GM18870 (cell line): ENCODE measurements around the gene CUL4A.

Experiments used
- ATAC-seq: cut with Tn5 transposase; IDR thresholded peaks from one replicate; pipeline ENCODE4 v1.9.1; 2021; ENCODE audit warnings: moderate library complexity; ENCODE audit not compliant: unreplicated experiment

The CUL4A gene

DNA sequence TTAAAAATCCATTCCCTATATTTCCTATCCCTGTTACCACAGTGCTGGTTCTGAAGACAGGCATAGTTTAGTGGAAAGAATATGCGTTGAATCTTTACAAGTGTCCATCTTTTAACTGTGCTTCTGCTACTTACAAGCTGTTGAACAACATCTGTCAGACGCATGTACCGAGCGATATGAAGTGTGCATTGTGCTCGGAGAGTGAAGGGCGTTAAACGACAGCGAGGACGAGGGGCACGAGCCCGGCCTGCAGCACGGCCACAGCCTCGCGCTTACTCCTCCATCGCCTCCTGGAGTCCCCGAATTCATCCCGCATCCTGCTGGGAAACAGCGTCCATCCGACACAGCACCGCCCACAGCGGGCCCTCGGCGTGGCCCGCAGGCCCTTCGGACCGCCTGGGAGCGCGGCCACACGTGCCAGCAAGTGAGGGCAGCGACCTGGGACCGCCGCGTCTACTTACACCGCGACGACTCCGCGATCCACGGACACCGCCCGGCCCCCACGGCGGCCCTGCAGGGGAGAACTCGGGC is 1.5 kb upstream of the CUL4A start:
- peak; percentile 17 for ATAC-seq

DNA sequence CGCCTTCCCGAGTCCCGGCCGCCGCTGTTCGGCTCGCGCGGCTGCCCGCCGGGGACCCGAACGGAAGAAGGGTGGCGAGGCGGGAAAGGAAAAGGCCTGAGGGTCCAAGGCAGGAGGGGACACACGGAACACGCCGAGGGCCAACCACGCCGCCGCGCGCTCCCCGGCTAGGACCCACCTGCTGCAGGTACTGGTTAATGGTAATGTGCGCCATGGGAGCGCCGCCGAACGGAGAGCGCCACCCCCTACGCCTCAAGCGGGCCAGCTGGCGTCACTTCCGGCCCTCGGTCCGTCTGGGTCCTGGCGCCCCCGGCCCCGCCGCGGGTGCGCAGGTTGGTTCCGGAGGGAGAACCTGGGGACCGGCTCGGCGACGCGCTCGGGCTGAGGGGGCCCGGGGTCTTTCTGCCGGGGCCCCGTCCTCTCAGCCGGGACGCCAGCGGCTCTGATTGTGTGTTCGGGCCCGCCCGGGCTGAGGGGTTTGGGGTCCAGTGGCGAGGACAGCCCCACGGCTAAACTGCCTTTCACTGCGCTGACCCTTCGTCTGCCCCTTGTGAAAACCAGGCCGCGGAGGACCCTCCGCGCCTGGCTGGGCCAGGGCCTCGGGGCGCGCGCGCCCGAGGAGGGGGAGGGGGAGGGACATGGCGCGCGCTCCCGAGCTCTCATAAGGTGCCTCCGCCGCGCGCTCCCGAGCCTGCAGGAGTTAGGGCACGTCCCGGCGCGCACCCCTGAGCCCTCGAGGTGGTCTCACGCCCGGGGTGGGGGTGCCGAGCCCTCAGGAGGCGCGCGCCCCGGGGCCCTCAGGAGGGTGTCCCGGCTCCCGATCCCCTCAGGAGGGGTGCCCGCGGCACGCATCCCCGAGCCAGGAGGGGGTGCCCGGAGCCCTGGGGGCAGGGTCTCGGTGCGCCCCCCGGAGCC is 735 bp upstream of the CUL4A start, which contains the start of gene PCID2:
PCID2 (minus strand) TSS at position 249 of the 915 bp plus-strand sequence; CDS start at position 214, 35 bp downstream.
- peak; percentile 58 for ATAC-seq

DNA sequence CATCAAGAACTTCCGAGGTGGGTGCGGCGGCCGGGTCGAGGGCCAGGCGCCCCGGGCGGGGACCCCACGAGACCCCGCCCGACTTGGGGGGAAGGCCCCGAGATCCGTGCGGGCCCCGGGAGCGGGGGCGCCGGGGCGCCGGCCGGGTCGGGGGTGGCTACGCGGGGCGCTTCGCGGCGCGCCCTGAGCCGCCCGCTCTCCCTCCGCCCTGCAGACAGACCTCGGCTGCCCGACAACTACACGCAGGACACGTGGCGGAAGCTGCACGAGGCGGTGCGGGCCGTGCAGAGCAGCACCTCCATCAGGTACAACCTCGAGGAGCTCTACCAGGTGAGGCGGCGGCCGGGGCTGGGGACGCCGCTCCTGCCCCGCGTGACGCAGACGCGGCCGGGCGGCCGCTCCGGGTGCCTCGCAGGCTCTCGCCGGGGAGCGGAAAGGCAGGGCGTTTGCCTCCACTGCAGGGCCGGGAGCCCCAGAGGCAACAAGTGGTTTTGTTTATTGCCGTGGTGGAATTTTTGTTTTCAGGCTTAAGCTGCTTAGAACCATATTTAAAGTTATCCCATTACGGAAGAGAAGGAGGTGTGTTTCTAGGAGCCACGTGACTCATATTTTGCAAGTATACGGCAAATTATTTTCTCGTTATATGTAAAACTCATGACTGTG is 477 bp downstream of the CUL4A start:
- ATAC-seq, result peak; percentile 30

DNA sequence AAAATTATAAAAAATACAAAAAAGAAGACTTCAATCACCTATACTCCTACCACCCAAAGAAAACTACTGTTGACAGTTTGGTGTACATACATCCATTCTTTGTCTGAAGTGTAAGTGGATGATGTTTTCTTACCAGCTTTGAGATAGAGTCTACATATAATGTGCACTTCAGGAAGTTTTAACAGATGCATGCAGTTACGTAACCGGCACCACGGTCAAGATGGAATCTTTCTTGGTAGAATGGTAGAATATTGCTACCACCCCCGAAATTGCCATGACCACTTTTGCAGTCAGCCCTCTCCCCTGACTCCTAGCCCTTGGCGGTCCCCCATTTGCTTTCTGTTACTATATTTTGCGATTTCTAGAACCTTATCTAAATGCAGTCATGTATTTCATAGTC is 1.4 kb downstream of the CUL4A start:
- no peak for ATAC-seq

DNA sequence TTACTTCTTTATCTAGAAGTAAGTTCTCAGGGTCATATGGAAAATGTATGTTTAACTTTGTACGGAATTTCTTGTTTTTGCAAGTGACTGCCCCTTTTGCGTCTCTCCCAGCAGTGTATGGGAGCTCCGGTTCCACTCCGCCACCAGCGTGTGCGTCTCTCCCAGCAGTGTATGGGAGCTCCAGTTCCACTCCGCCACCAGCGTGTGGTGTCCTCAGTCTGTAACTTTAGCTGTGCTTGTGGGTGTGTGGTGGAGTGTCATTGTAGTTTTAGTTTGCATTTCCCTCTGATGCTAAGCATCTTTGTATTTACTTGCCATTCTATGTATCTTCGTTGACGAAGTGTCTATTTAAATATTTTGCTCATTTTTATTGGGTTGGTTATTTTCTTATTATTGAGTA is 2.4 kb downstream of the CUL4A start:
- ATAC-seq, result no peak

DNA sequence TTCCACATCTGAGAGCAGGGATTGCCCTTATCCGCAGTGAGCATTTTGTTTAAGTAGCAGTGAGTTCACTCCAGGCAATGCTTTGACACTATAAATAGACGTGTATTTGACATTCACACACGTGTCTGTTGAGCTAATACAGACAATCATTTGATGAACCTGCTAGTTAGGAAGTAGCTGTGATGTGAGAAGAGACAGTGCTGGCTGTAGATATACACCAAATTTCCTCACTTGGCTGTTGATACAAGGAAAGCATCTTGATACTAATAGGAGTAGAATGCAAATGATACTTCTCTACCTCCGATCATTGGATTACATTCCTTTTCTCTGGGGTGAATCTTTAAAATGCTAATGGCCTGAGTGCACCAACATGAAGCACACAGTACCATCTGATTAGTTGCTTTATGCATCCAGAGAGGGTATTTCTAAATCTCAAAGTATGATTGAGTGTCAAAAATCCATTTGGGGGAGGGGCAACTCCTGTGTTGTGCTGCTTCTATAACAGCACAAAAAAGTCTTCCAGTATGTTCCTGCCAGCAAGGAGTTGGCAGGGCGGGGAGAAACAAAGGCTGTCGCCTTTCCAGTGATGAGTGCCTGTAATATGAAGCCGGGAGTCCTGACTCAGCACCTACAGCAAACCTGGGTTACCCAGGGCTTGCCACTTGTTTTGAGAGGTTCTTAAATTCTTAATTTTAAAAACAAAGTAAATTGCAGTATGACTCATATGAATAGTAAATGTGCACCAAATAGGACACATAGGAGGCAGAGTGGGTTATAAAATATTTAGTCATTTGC is 7.0 kb downstream of the CUL4A start:
- ATAC-seq, result no peak

DNA sequence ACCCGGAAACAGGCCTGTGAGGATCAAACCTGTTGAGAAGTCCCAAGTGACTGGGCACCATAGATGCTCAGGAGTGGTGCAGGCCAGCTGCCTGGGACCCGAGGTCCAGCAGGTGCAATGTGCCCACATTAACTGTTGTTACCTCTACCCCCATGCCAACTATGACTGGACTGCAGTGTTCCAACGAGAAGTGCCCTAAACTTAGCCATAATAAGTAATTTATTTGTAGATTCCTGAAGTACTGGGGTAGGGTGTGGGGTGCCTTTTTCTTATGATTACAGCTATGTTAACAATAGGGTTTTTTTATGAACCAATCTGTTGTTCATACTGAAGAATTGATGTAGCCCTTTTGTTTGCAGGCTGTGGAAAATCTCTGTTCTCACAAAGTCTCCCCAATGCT is 9.2 kb downstream of the CUL4A start:
- no peak for ATAC-seq

DNA sequence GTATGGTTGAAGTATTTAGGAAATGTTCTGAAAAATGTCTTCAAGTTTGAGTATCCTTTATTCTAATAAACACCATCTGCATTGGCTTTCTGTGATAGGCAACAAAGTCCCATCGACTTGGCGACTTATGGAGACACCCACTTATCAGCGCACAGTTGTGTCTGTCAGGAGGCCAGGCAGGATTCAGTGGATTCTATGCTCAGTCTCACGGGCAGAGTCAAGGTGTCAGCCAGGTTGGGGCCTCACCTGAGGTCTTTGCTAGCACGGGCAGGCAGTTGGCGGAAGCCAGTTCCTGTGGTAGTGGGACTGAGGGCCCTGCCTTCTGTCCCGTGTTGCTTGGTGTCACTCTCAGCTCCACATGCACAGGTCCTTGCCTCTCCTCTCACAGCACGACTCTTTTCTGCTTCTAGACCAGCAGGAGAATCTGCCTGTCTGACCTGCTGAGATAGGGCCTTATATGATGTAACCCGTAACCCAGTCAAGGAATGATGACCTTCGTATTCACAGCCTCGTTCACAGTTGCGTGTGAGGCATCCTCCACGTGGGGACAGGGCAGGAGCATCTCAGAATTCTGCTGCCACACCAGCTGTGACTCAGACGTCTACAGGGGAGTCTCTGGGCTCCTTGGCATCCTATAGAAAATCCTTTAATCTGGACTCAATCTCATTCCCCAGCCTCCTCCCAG is 10.0 kb downstream of the CUL4A start:
- ATAC-seq, result no peak

DNA sequence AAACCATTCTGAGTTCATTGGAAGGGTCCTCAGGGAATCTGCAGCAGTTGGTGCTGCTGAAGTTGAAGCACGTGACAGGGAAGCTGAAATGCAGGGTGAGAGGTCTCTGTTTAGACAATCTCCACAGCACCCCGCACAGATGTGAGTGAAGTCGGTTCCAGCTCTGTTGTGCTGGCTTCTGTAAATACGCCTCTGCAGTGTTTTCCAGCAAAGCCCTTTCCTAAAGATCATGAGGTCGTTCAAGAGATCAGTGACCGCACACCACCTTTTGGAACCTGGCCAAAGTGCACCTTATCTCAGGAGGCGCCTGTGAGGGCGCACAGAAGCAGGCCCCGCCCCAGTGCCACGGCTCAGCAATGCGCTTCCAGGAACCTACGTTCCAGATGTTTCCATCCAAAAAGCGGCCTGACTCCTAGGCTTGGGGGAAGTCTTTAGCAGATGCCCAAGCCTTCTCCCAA is 10.8 kb downstream of the CUL4A start:
- ATAC-seq, result no peak

DNA sequence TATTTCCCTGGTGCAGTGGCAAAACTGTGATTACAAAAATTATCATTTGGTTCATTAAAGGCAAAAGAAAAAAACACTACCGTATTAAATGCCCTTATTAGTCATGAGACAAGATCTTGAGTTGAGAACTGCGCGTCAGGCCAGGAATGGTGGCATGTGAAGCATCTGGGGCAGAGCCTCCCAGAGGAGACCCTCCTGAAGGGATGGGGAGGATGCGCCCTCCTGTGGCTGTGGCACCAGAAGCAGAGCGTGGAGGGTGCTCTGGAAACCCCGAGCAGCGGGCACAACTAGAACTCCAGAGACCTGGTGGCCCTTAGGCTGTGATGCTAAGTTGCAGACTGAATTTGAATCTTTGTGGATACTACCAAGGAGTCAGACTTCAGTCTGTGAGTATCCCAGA is 11.5 kb downstream of the CUL4A start:
- no peak for ATAC-seq

DNA sequence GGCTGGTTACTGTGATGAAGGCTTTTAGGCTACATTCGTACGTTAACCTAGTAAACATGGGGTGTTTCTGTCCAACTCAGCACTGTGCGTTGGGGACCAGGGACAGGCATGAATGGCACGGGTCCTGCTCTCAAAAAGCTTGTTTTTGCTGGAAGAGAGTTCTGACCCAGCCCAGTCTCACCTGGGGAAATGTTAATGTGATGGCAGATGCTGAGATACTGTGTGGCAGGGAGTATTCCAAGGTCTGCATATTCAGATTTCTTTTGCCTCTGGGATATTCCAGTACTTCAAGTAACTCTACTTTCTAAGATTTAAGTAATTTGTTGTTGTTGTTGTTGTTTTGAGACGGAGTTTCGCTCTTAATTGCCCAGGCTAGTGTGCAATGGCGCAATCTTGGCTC is 13.7 kb downstream of the CUL4A start:
- no peak for ATAC-seq

DNA sequence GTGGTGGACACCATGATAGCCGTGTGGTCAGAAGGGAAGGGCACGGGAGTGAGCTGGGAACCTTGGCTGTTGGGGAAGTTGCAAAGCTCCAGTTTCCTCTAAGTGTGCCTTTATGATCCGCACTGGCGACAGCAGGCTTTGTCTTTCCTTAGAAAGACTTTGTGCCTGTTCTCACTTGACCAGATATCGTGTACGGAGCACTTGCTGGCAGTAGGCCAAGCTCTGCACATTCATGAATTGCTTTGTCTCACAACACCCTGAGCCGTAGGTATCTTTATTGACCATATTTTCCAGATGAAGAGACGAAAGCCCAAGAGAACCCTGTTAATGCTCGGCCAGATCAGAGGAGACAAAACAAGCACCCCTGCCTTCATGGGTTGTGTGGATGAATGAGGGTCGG is 15.1 kb downstream of the CUL4A start:
- ATAC-seq, result no peak

DNA sequence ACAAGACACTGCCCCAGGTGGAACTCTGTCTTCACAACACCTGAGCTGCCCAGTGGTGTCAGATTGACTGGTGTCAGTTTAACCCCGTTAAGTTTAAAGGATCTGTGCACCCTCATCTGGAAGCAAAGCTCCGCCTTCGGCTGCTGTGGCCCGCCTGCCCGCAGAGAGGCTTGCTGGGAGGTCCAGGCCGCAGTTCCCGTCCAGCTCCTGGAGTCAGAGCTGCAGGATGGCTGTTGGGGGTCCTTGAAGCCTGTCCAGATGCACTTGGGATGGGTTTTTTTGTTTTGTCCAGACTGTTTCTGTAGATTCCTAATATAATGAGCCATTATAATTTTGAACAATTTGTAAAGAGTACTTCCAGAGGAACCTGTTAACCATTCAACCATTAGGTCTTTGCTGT is 16.1 kb downstream of the CUL4A start:
- no peak for ATAC-seq

DNA sequence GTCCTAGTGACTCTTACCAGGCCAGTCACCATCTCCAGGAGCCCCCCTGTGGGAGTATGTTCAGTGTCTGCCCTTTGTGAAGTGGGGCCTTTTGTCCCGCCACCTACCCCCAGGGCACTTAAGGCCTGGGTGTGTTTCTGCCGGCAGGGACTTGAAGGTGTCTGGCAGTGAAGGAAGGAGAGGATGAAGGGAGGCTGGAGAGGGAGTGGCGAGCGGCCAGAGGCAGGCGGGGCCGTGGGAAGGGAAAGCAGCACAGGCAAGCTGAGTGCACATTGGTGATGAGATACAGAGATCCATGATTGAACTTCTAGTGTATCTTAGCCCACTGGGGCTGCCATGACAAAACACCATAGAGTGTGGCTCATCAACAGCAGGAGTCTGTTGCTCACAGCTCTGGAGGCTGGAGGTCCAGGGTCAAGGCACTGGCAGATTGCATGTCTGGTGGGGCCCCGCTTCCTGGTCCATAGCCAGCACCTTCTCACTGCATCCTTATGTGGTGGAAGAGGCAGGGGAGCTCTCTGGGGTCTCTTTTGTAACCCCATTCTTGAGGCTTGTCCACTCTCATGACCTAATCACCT is 17.5 kb downstream of the CUL4A start:
- no peak for ATAC-seq

DNA sequence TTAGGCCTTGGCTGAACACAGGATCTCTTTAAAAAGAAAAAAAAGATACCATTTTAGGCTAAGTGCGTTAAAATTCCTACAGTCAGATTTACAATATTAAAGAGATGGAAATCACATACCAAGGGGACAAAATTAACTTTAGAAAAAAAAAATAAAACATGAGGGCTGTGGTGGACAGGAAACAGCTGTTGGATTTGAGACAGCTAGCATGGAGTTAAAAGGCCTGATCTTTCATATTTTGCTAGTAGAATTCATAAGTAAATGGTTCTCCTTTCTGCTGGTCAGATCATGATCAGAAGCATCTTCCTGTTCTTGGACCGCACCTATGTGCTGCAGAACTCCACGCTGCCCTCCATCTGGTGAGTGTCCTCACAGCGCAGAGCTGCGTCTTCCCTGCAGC is 19.7 kb downstream of the CUL4A start:
- ATAC-seq, result no peak

DNA sequence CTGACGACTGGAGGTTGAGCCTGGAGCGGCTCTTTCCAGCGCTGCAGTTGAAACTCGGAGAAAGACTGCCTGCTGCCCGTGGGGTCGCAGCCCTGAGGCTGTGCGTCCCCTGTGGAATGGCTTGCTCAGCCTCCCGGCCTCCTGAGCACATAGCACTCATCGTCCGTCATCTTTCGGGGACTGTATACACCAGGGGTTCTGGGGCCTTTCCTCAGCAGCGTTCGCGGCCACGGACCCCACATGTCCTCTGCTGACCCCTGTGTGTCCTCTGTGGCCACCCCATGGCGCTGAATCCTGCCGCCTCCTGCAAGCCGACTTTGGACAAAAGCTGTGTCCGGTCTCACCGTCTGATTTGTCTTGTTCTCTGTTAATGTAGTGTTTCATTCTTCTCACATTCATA is 20.4 kb downstream of the CUL4A start:
- ATAC-seq, result no peak

DNA sequence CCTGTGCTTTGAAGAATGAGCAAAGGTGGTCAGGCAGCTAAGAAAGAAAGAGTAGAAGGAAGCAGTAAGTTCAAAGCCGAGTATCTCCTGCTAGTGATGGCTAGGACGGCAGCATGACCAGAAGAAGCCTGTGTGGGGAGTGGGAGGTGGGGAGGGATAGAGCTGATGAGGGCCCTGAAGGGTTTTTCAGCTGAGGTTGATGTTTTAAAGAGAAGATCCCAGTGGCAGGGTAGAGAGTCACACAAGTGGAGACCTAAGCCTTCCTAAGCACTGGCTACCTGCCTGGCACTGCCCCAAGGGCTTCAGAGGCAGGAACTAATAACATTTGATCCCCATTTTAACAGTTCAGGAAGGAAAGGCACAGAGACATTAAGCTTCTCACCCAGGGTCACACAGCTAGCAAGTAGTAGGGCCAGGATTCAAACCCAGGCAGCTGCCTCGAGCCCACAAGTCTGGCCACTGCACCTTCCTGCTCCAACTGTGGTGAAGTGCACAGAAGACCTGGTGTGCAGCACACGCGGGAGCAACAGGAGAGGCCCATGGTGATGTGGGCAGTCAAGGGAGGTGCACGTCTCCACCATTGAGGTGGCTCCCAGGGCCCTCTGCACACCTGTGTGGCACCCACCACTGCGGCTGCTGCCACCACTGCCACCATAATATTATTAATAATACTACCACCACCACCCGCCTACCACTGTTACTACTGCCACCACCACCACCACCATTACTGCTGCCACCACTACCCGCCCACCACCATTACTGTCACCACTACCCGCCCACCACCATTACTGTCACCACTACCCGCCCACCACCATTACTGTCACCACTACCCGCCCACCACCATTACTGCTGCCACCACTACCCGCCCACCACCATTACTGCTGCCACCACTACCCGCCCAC is 22.1 kb downstream of the CUL4A start:
- ATAC-seq, result no peak

DNA sequence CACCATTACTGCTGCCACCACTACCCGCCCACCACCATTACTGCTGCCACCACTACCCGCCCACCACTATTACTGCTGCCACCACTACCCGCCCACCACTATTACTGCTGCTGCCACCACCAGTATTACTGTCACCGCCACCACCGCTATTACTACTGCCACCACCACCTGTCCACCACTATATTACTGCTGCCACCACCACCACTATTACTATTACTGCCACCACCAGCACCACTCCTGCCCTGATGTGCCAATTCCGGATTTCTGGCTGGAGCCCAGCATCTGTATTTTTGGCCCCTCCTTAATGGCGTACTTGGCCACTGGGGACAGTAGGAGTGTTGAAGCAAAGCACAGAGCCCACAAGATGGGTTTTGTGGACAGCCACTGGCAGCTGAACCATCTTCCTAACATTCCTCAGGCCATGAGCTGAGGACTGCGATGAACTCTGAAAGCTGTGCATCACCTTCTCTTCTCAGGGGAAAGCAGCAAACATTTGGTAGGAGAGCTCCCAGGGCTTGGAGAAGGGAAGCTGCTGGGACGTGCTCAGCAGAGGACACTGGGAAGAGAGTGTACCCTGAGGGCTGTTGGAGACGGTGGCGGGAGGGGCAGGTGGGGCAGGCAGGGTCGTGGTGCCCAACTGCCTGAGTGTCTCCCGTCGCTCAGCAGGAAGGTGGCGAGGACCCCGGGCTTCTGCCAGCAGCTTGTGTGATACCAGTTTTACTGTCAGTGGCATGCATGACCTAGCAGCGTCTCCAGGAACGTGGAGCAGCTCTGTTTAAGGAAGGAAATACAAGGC is 23.0 kb downstream of the CUL4A start:
- ATAC-seq, result no peak
